Trophoblast cell (in vitro differentiated cells and primary cell): ENCODE measurements around the gene MUL1.

ENCODE experiments used
- DNase-seq, 2 donors: peaks; one replicate each; pipeline ENCODE4 v3.0.0-alpha.2; 2016
- H2AFZ ChIP-seq: 2 replicates; pipeline ENCODE4 v1.6.1; 2013; ENCODE audit warnings: low read length, moderate library complexity, mild to moderate bottlenecking; ENCODE audit not compliant: insufficient read depth, poor library complexity
- H2AK5ac ChIP-seq: 2 replicates; pipeline ENCODE4 v1.6.1; 2013; ENCODE audit warnings: mild to moderate bottlenecking, low read length
- H2BK120ac ChIP-seq: 2 replicates; pipeline ENCODE4 v1.6.1; 2013; ENCODE audit warnings: low read length, mild to moderate bottlenecking, moderate library complexity; ENCODE audit not compliant: insufficient read depth, poor library complexity
- H2BK12ac ChIP-seq: 2 replicates; pipeline ENCODE4 v1.6.1; 2013; ENCODE audit warnings: mild to moderate bottlenecking, low read length, moderate library complexity
- H2BK5ac ChIP-seq: 2 replicates; pipeline ENCODE4 v1.6.1; 2013; ENCODE audit warnings: low read length, low read depth, moderate library complexity, mild to moderate bottlenecking; ENCODE audit not compliant: poor library complexity
- H3K14ac ChIP-seq: 2 replicates; pipeline ENCODE4 v1.6.1; 2013; ENCODE audit warnings: mild to moderate bottlenecking, low read length
- H3K18ac ChIP-seq: 2 replicates; pipeline ENCODE4 v1.6.1; 2013; ENCODE audit warnings: mild to moderate bottlenecking, low read length
- H3K23ac ChIP-seq: 2 replicates; pipeline ENCODE4 v1.6.1; 2013; ENCODE audit warnings: low read length
- H3K27ac ChIP-seq: 2 replicates; pipeline ENCODE4 v1.5.1; 2013; ENCODE audit warnings: low read depth, mild to moderate bottlenecking, inconsistent platforms, low read length, moderate library complexity
- H3K27me3 ChIP-seq: 2 replicates; pipeline ENCODE4 v1.6.1; 2013; ENCODE audit warnings: inconsistent platforms, mild to moderate bottlenecking, low read length, moderate library complexity; ENCODE audit not compliant: insufficient read depth
- H3K36me3 ChIP-seq, 2 experiments: 1 replicate in 1 of 2; 2 replicates in 1 of 2; pipeline ENCODE4 v1.6.1; 2013; ENCODE audit warnings: low read length in 2 of 2, mild to moderate bottlenecking in 2 of 2, moderate library complexity in 1 of 2; ENCODE audit not compliant: insufficient read depth in 2 of 2, control insufficient read depth in 1 of 2
- H3K4ac ChIP-seq: 2 replicates; pipeline ENCODE4 v1.6.1; 2013; ENCODE audit warnings: low read depth, mild to moderate bottlenecking, low read length, moderate library complexity
- H3K4me1 ChIP-seq, 2 experiments: 1 replicate in 1 of 2; 2 replicates in 1 of 2; pipeline ENCODE4 v1.6.1; 2013; ENCODE audit warnings: low read length in 2 of 2, mild to moderate bottlenecking in 2 of 2, moderate library complexity in 1 of 2; ENCODE audit not compliant: insufficient read depth in 2 of 2, control insufficient read depth in 1 of 2
- H3K4me2 ChIP-seq: 2 replicates; pipeline ENCODE4 v1.6.1; 2013; ENCODE audit warnings: inconsistent platforms, mild to moderate bottlenecking, low read length, moderate library complexity
- H3K4me3 ChIP-seq: 2 replicates; pipeline ENCODE4 v1.5.1; 2013; ENCODE audit warnings: mild to moderate bottlenecking, low read depth, low read length, inconsistent platforms
- H3K79me1 ChIP-seq: one replicate; pipeline ENCODE4 v1.6.1; 2013; ENCODE audit warnings: low read length
- H3K79me2 ChIP-seq: 2 replicates; pipeline ENCODE4 v1.6.1; 2013; ENCODE audit warnings: low read length, mild to moderate bottlenecking; ENCODE audit not compliant: control insufficient read depth, insufficient read depth, poor library complexity
- H3K9ac ChIP-seq: 2 replicates; pipeline ENCODE4 v1.6.1; 2013; ENCODE audit warnings: mild to moderate bottlenecking, low read length
- H3K9me3 ChIP-seq: 2 replicates; pipeline ENCODE4 v1.6.1; 2013; ENCODE audit warnings: low read depth, mild to moderate bottlenecking, control low read depth, inconsistent platforms, low read length; ENCODE audit not compliant: insufficient read depth
- H4K12ac ChIP-seq: 2 replicates; pipeline ENCODE4 v1.6.1; 2013; ENCODE audit warnings: low read depth, mild to moderate bottlenecking, low read length, moderate library complexity
- H4K8ac ChIP-seq: 2 replicates; pipeline ENCODE4 v1.6.1; 2013; ENCODE audit warnings: low read depth, mild to moderate bottlenecking, low read length, moderate library complexity
- H4K91ac ChIP-seq: one replicate; pipeline ENCODE4 v1.6.1; 2013; ENCODE audit warnings: low read depth, mild to moderate bottlenecking, low read length, moderate library complexity
- WGBS: extraction: QIAGEN DNeasy Blood & Tissue Kit; methylation state at CpG from one replicate; pipeline ENCODE4 v1.1.7; 2013; ENCODE audit warnings: missing lambda C conversion rate; ENCODE audit not compliant: insufficient read length, insufficient coverage; ENCODE audit errors: extremely low coverage; 5-methylcytosine and 5-hydroxymethylcytosine counted together

The MUL1 gene

GRCh38 chr1:20463502-20463901 lies 44.4 kb downstream of the MUL1 start:
- no peak for DNase-seq
- Histone ChIP-seq H4K12ac (no peak overlapping the region), H3K4me3 (no peak overlapping the region), H2BK5ac (no peak overlapping the region), H2BK120ac (no peak overlapping the region), H3K23ac (no peak overlapping the region), H3K27ac (no peak overlapping the region), H4K91ac (no peak overlapping the region), H3K27me3 (no peaks in the 10 kb centered on the region), H3K79me2 (no peaks in the 10 kb centered on the region), H3K79me1 (no peaks in the 10 kb centered on the region), H2AFZ (no peak overlapping the region), H2BK12ac (no peak overlapping the region), H3K9ac (no peak overlapping the region), H4K8ac (no peak overlapping the region), H3K36me3 (no peaks in the 10 kb centered on the region), H3K18ac (no peak overlapping the region), H3K4ac (no peak overlapping the region), H2AK5ac (no peak overlapping the region), H3K4me2 (no peak overlapping the region), H3K14ac (no peak overlapping the region), H3K4me1 (no peaks in the 10 kb centered on the region), H3K9me3 (peaks cover 11% of the 10 kb centered on the region)
- no CpG with 5 or more reads among the region's 1 CpG for WGBS

DNA sequence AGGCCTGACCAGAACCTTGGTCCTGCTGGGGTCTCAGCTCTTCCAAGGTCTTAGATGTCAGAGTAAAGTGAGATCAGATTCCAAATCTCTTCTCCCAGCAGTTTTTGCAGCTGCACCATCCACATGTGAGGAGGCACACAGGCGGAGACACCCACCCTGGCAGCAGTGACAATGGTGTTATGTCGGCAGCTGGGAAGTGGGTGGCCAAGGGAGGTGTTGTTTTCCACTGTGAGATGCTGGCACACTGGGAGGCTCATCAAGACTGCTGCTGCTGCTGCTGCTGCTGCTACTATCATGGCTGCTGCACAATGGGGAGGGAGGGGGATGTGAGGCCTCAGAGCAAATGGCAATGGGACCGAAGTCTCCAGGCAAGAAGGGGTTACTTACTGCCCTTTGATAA lies 45.6 kb downstream of the MUL1 start:
- Histone ChIP-seq H3K23ac (no peak overlapping the region), H3K4me2 (no peak overlapping the region), H2BK120ac (no peak overlapping the region), H3K9ac (no peak overlapping the region), H3K4me3 (no peak overlapping the region), H4K12ac (no peak overlapping the region), H3K4ac (no peak overlapping the region), H3K36me3 (no peaks in the 10 kb centered on the region), H3K14ac (no peak overlapping the region), H4K8ac (no peak overlapping the region), H2BK5ac (no peak overlapping the region), H3K27me3 (no peaks in the 10 kb centered on the region), H4K91ac (no peak overlapping the region), H3K79me2 (no peaks in the 10 kb centered on the region), H3K27ac (no peak overlapping the region), H3K4me1 (no peaks in the 10 kb centered on the region), H2AFZ (no peak overlapping the region), H3K9me3 (peaks cover 11% of the 10 kb centered on the region), H2AK5ac (no peak overlapping the region), H3K18ac (no peak overlapping the region), H3K79me1 (no peaks in the 10 kb centered on the region), H2BK12ac (no peak overlapping the region)
- WGBS: no CpG with 5 or more reads among the region's 3 CpGs
- no peak for DNase-seq

- Histone ChIP-seq H3K18ac (no peak overlapping the region), H2BK12ac (no peak overlapping the region), H2BK120ac (no peak overlapping the region), H4K8ac (no peak overlapping the region), H3K4me1 (no peaks in the 10 kb centered on the region), H3K9me3 (peaks cover 13% of the 10 kb centered on the region), H3K4me3 (no peak overlapping the region), H3K23ac (no peak overlapping the region), H3K79me2 (no peaks in the 10 kb centered on the region), H3K14ac (no peak overlapping the region), H2AK5ac (no peak overlapping the region), H2AFZ (no peak overlapping the region), H3K4me2 (no peak overlapping the region), H2BK5ac (no peak overlapping the region), H4K12ac (no peak overlapping the region), H3K9ac (no peak overlapping the region), H3K36me3 (no peaks in the 10 kb centered on the region), H3K27ac (no peak overlapping the region), H3K27me3 (no peaks in the 10 kb centered on the region), H4K91ac (no peak overlapping the region), H3K4ac (no peak overlapping the region), H3K79me1 (no peaks in the 10 kb centered on the region)
- WGBS: no CpG with 5 or more reads among the region's 2 CpGs
- no peak for DNase-seq
Observed at GRCh38 chr1:20458717-20459116, 49.2 kb downstream of the MUL1 start.

DNA sequence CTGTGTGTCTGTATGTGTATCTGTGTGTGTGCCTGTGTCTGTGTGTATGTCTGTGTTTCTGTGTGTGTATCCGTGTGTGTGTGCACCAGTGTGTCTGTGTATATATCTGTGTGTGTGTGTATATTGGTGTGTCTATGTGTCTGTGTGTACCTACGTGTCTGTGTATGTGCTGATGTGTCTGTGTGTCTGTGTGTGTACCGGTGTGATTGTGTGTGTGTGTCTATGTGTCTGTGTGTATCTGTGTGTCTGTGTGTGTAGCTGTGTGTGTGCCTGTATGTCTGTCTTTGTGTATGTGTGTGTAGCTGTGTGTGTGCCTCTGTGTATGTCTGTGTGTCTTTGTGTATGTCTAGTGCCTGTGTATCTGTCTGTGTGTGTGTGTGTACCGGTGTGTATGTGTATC lies 53.9 kb downstream of the MUL1 start:
- no peaks in the 10 kb centered on the region for H3K4me1 ChIP-seq
- no peak for DNase-seq
- no peak overlapping the region for H2AK5ac ChIP-seq
- H4K8ac ChIP-seq: no peak overlapping the region
- H3K14ac ChIP-seq: no peak overlapping the region
- no peak overlapping the region for H2BK5ac ChIP-seq
- H3K4me3 ChIP-seq: peak overlapping the region; percentile 55
- H3K9me3 ChIP-seq: peaks cover 3% of the 10 kb centered on the region
- no peak overlapping the region for H3K18ac ChIP-seq
- no peak overlapping the region for H2AFZ ChIP-seq
- H2BK120ac ChIP-seq: no peak overlapping the region
- H3K79me2 ChIP-seq: no peaks in the 10 kb centered on the region
- H4K12ac ChIP-seq: no peak overlapping the region
- H3K27ac ChIP-seq: no peak overlapping the region
- H3K4me2 ChIP-seq: no peak overlapping the region
- H3K9ac ChIP-seq: no peak overlapping the region
- peak overlapping the region; percentile 75 for H3K23ac ChIP-seq
- H3K79me1 ChIP-seq: no peaks in the 10 kb centered on the region
- no peak overlapping the region for H3K4ac ChIP-seq
- no peaks in the 10 kb centered on the region for H3K27me3 ChIP-seq
- H2BK12ac ChIP-seq: no peak overlapping the region
- H4K91ac ChIP-seq: no peak overlapping the region
- H3K36me3 ChIP-seq: no peaks in the 10 kb centered on the region
- WGBS: no CpG with 5 or more reads among the region's 4 CpGs
